HG03439 (cell line): Measurements from ENCODE around the gene CACNG8.

Experiments
- ATAC-seq: cut with Tn5 transposase; IDR thresholded peaks from one replicate; pipeline ENCODE4 v1.9.1; 2021; ENCODE audit warnings: mild to moderate bottlenecking, moderate library complexity; ENCODE audit not compliant: unreplicated experiment

Gene CACNG8

GRCh38 chr19:53992211-53992610, 29.5 kb downstream of the CACNG8 start:
- no peak for ATAC-seq

GRCh38 chr19:53992815-53993214, 30.1 kb downstream of the CACNG8 start:
- no peak for ATAC-seq

- no peak for ATAC-seq
Measured at GRCh38 chr19:53993448-53993847, 30.7 kb downstream of the CACNG8 start.

GRCh38 chr19:53994811-53995210, 32.1 kb downstream of the CACNG8 start:
- no peak for ATAC-seq

- ATAC-seq, result no peak
Measured at GRCh38 chr19:53998223-53998622, 35.5 kb downstream of the CACNG8 start.

GRCh38 chr19:53999694-54000093, 37.0 kb downstream of the CACNG8 start:
- no peak for ATAC-seq

- ATAC-seq, result no peak
Measured at GRCh38 chr19:54001496-54001895, 38.8 kb downstream of the CACNG8 start.

- no peak for ATAC-seq
Measured at GRCh38 chr19:54002495-54003315, 40.0 kb downstream of the CACNG8 start.

- no peak for ATAC-seq
Measured at GRCh38 chr19:54009440-54009839, 46.7 kb downstream of the CACNG8 start.

- no peak for ATAC-seq
Measured at GRCh38 chr19:54010474-54010873, 47.7 kb downstream of the CACNG8 start.

- ATAC-seq, result no peak
Measured at GRCh38 chr19:54011507-54012211, 48.9 kb downstream of the CACNG8 start.

- no peak for ATAC-seq
Measured at GRCh38 chr19:54013866-54014265, 51.1 kb downstream of the CACNG8 start.

- ATAC-seq, result no peak
Measured at GRCh38 chr19:54014920-54015560, 52.3 kb downstream of the CACNG8 start.

GRCh38 chr19:54017261-54017660, 54.5 kb downstream of the CACNG8 start:
- ATAC-seq, result no peak

GRCh38 chr19:54021363-54021762, 58.6 kb downstream of the CACNG8 start:
- ATAC-seq, result no peak

GRCh38 chr19:54021932-54022331, 59.2 kb downstream of the CACNG8 start:
- ATAC-seq, result no peak

- ATAC-seq, result no peak
Measured at GRCh38 chr19:54023191-54023590, 60.5 kb downstream of the CACNG8 start.

- ATAC-seq, result no peak
Measured at GRCh38 chr19:54024660-54025059, 61.9 kb downstream of the CACNG8 start.

- ATAC-seq, result no peak
Measured at GRCh38 chr19:54026656-54027055, 63.9 kb downstream of the CACNG8 start.

GRCh38 chr19:54029301-54029700, 66.6 kb downstream of the CACNG8 start:
- no peak for ATAC-seq

GRCh38 chr19:54029930-54030490, 67.3 kb downstream of the CACNG8 start:
- no peak for ATAC-seq
